Activated CD8-positive, alpha-beta memory T cell treated with anti-CD3 and anti-CD28 coated beads, Interleukin-2, amount 10 ng/mL, durations not matched to agents 7 days and 5 days (primary cell): ENCODE results near the gene PRR5L. TPM values are rescaled to one million over a fixed set of nuclear protein-coding genes. Genes with fewer than 3 reads are reported as not detected.

ENCODE experiments used
- ATAC-seq: fragments of 150-1000 bp; cut with Tn5 transposase; one replicate; pipeline ENCODE4 v1.10.0; 2021; ENCODE audit warnings: moderate library complexity
- CTCF ChIA-PET: fragments of 350-600 bp; sonication (Branson Sonifier 250); formaldehyde crosslinking; loops from one replicate; lab custom pipeline; 2021; ENCODE audit warnings: antibody characterized with exemption; lab: Charles Lee
- DNase-seq: peaks from one replicate; pipeline ENCODE4 v3.0.0-alpha.2; 2020
- H3K27ac Mint-ChIP-seq: one replicate; pipeline ENCODE4 v1.8.0; 2021; ENCODE audit warnings: mild to moderate bottlenecking, mixed read lengths
- H3K27me3 Mint-ChIP-seq: one replicate; pipeline ENCODE4 v1.8.0; 2021; ENCODE audit warnings: mixed read lengths
- H3K36me3 Mint-ChIP-seq: one replicate; pipeline ENCODE4 v1.8.0; 2021; ENCODE audit warnings: mild to moderate bottlenecking, mixed read lengths
- H3K4me1 Mint-ChIP-seq: one replicate; pipeline ENCODE4 v1.8.0; 2021; ENCODE audit warnings: mixed read lengths
- H3K4me3 Mint-ChIP-seq: one replicate; pipeline ENCODE4 v1.8.0; 2021; ENCODE audit warnings: mild to moderate bottlenecking, moderate library complexity, mixed read lengths
- H3K9me3 Mint-ChIP-seq: one replicate; pipeline ENCODE4 v1.8.0; 2022; ENCODE audit warnings: low read depth, mixed read lengths
- total RNA-seq, 2 experiments: library from RNA; stranded (reverse); gene quantifications; one replicate each; pipeline ENCODE4 v1.2.3, GENCODE V29; 2021

PRR5L gene
- total RNA-seq, 2 experiments from 2014 or later: 6.6 to 11.1 TPM

GRCh38 chr11:36289226-36289852 lies 6.7 kb upstream of the PRR5L start, which contains the start of gene COMMD9:
Gene COMMD9 (minus strand): TSS chr11:36289424. CDS start chr11:36289412, 12 bp downstream.
- DNase-seq (peak; percentile 98), ATAC-seq (peak; percentile 98)
- Mint-ChIP-seq H3K36me3 (no peaks in the 10 kb centered on the region), H3K27me3 (peaks cover 3% of the 10 kb centered on the region), H3K9me3 (no peaks in the 10 kb centered on the region), H3K4me1 (peaks cover 24% of the 10 kb centered on the region), H3K27ac (peak within 1 kb of the TSS; percentile 69), H3K4me3 (peak within 1 kb of the TSS; percentile 88)
- CTCF ChIA-PET: interaction anchor here (0.6 to 5.0 kb wide), 10 partner anchors 14 to 457 kb away, joined by 3 to 71 read pairs (median 4); partner anchors contain the start of gene TRAF6

DNA sequence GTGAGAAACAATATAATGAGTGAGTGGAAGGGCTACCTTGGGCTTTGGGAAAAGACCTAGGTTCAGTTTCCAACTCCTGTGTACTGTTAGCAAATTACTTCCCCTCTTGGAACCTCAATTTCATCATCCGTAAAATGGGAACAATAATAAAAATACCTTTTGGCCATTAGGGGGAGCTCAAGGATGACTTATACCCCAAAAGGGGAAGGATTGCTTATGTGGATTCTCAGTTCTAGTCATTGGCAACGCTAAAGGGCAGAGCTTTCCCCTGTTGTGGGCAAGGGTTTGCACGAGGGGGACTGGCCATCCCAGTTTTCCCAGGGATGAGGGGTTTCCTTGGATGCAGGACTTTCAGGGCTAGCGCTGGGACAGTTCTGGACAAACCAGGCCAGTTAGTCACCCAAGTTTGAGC lies 3.8 kb upstream of the PRR5L start:
- CTCF ChIA-PET: interaction anchor here (0.7 to 6.9 kb wide), 33 partner anchors 8 to 455 kb away, joined by 3 to 71 read pairs (median 4); partner anchors contain the start of gene TRAF6
- Mint-ChIP-seq H3K9me3 (no peaks in the 10 kb centered on the region), H3K36me3 (no peaks in the 10 kb centered on the region), H3K27me3 (peaks cover 5% of the 10 kb centered on the region), H3K27ac (no peak overlapping the region), H3K4me1 (peaks cover 20% of the 10 kb centered on the region), H3K4me3 (no peak overlapping the region)
- no peak for DNase-seq
- ATAC-seq: no peak

DNA sequence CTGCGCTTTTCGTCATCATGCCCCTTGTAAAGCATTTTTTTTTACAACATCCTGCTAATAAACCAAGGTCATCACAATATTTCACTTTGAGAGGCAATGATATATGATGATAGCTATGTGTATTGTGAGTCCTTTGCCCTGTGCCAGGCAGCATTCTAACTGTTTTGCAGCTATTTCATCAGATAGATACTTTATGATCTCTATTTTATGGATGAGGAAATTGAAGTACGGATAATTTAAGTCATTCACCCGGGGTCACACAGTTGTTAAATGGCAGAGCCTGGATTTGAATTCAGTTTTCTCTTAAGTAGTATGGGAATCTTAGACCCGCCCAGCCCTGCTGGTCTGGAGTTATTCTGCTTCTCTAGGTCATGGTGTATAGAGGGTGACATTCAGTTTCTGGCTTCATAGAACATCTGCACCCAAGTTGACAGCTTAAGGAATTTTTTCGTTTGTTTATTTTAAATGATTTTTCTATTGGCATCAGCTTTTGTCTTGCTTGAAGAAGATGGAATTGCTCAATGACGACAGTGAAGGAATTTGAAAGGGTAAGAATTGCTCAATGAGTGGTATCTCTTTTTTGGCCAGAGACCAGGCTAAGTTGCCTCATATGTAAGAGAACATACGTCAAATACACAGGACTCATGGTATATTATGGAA lies 926 bp downstream of the PRR5L start:
- Mint-ChIP-seq H3K4me3 (no peak overlapping the region), H3K4me1 (no peaks in the 10 kb centered on the region), H3K36me3 (no peaks in the 10 kb centered on the region), H3K9me3 (no peaks in the 10 kb centered on the region), H3K27ac (no peak overlapping the region), H3K27me3 (peaks cover 9% of the 10 kb centered on the region)
- CTCF ChIA-PET: interaction anchor here (1.2 to 6.9 kb wide), 3 partner anchors 181 to 214 kb away, joined by 3 to 65 read pairs (median 4); no protein-coding TSS in a partner anchor
- no peak for ATAC-seq
- DNase-seq: no peak

DNA sequence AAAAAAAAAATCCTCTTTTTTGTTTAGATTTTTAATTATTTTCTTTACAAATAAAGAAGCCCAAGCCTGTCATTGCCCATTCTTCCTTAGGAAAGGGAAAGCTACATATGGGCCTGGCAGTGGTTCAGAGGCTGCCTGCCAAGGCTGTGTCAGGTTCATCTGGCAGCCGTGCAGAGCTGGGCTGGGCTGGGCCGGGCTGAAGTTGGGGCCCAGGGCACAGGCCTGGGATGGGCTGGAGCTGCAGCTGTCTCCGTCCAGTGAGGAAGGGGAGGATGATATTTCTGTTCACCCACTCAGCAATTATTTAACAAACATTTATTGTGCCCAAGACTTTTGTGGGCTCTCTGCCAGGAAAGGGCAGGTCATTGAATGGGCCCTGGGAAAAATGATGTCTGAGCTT lies 4.6 kb downstream of the PRR5L start:
- no peak for ATAC-seq
- no peak overlapping the region for H3K4me3 Mint-ChIP-seq
- CTCF ChIA-PET: interaction anchor here (1.6 to 1.9 kb wide), 2 partner anchors 9 to 177 kb away, joined by 4 to 10 read pairs; no protein-coding TSS in a partner anchor
- H3K9me3 Mint-ChIP-seq: no peaks in the 10 kb centered on the region
- no peak overlapping the region for H3K27ac Mint-ChIP-seq
- no peaks in the 10 kb centered on the region for H3K4me1 Mint-ChIP-seq
- no peaks in the 10 kb centered on the region for H3K36me3 Mint-ChIP-seq
- peaks cover 6% of the 10 kb centered on the region for H3K27me3 Mint-ChIP-seq
- DNase-seq: no peak

DNA sequence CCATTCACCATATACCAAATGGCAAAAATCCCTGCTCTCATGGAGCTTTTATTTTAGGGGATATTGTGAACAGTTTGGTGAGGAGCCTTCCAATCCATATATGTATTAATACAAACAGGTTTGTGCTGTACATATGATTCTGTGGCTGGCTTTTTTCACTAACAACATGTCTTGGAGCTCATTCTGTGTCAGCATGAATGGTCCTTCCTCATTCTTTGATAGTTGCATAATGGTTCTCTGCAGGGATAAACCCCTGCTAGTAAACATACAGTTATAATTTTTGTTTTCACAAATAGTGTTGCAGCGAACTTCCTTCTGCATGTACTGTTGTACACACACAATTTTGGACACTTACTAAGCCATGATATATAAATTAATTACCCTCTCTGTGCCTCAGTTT lies 8.3 kb downstream of the PRR5L start:
- no peak overlapping the region for H3K27ac Mint-ChIP-seq
- ATAC-seq (no peak), DNase-seq (no peak)
- H3K27me3 Mint-ChIP-seq: peaks cover 2% of the 10 kb centered on the region
- no peaks in the 10 kb centered on the region for H3K4me1 Mint-ChIP-seq
- CTCF ChIA-PET: interaction anchor here (0.7 to 2.2 kb wide), 2 partner anchors 12 to 175 kb away, joined by 3 to 8 read pairs; no protein-coding TSS in a partner anchor
- H3K36me3 Mint-ChIP-seq: no peaks in the 10 kb centered on the region
- peaks cover 2% of the 10 kb centered on the region for H3K9me3 Mint-ChIP-seq
- no peak overlapping the region for H3K4me3 Mint-ChIP-seq

DNA sequence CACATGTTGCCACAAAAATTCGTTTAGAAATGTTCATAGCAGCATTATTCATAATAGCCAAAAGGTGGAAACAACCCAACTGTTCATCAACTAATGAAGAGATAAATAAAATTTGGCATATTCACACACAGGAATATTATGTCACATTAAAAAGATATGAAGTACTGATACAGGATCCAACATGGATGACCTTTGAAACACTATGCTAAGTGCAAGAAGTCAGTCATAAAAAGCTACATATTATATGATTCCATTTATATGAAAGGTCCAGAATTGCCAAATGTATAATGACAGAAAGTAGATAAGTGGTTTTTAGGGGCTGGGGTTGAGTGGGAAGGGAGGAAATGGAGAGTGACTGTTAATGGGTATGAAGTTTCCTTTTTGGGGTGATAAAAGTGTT lies 9.0 kb downstream of the PRR5L start:
- no peaks in the 10 kb centered on the region for H3K27me3 Mint-ChIP-seq
- ATAC-seq (no peak), DNase-seq (no peak)
- H3K9me3 Mint-ChIP-seq: peaks cover 2% of the 10 kb centered on the region
- CTCF ChIA-PET: no interaction called here
- no peak overlapping the region for H3K27ac Mint-ChIP-seq
- no peak overlapping the region for H3K4me3 Mint-ChIP-seq
- H3K36me3 Mint-ChIP-seq: no peaks in the 10 kb centered on the region
- no peaks in the 10 kb centered on the region for H3K4me1 Mint-ChIP-seq

DNA sequence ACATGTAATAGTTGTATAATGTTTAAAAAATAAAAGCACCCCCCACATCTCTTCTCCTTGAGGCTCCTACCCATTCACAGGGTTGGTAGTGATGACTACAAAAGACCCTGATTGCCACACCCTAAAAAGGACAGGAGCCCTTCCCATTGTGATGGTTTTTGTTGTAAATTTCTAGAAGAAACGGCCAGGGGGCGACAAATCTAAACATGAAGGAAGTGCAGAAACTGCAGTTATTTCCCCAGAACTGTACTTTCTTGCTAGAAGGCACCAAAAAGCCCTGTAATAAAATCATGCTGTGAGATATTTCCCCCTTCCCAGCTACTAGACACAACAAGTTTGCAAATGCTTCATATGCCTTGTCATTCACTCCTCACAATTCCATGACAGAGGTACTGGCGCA lies 10.8 kb downstream of the PRR5L start:
- H3K36me3 Mint-ChIP-seq: no peaks in the 10 kb centered on the region
- H3K4me3 Mint-ChIP-seq: no peak overlapping the region
- peaks cover 2% of the 10 kb centered on the region for H3K9me3 Mint-ChIP-seq
- ATAC-seq (no peak), DNase-seq (no peak)
- no peak overlapping the region for H3K27ac Mint-ChIP-seq
- H3K4me1 Mint-ChIP-seq: no peaks in the 10 kb centered on the region
- peaks cover 3% of the 10 kb centered on the region for H3K27me3 Mint-ChIP-seq
- CTCF ChIA-PET: interaction anchor here (0.9 kb wide), 1 partner anchor 15 kb away, joined by 3 read pairs; no protein-coding TSS in a partner anchor

GRCh38 chr11:36308577-36308976 lies 12.5 kb downstream of the PRR5L start:
- H3K4me1 Mint-ChIP-seq: no peaks in the 10 kb centered on the region
- peaks cover 2% of the 10 kb centered on the region for H3K9me3 Mint-ChIP-seq
- H3K4me3 Mint-ChIP-seq: no peak overlapping the region
- CTCF ChIA-PET: no interaction called here
- no peak for ATAC-seq
- H3K27ac Mint-ChIP-seq: no peak overlapping the region
- H3K27me3 Mint-ChIP-seq: peaks cover 12% of the 10 kb centered on the region
- no peak for DNase-seq
- H3K36me3 Mint-ChIP-seq: no peaks in the 10 kb centered on the region

GRCh38 chr11:36309779-36310178 lies 13.7 kb downstream of the PRR5L start:
- Mint-ChIP-seq H3K9me3 (peaks cover 2% of the 10 kb centered on the region), H3K27ac (no peak overlapping the region), H3K4me3 (no peak overlapping the region), H3K27me3 (peaks cover 22% of the 10 kb centered on the region), H3K4me1 (no peaks in the 10 kb centered on the region), H3K36me3 (no peaks in the 10 kb centered on the region)
- CTCF ChIA-PET: no interaction called here
- no peak for ATAC-seq
- DNase-seq: no peak

GRCh38 chr11:36311926-36312595 lies 16.0 kb downstream of the PRR5L start:
- H3K9me3 Mint-ChIP-seq: no peaks in the 10 kb centered on the region
- no peak overlapping the region for H3K4me3 Mint-ChIP-seq
- H3K27ac Mint-ChIP-seq: no peak overlapping the region
- no peak for ATAC-seq
- H3K27me3 Mint-ChIP-seq: peaks cover 39% of the 10 kb centered on the region
- CTCF ChIA-PET: no interaction called here
- H3K36me3 Mint-ChIP-seq: no peaks in the 10 kb centered on the region
- no peak for DNase-seq
- H3K4me1 Mint-ChIP-seq: no peaks in the 10 kb centered on the region

DNA sequence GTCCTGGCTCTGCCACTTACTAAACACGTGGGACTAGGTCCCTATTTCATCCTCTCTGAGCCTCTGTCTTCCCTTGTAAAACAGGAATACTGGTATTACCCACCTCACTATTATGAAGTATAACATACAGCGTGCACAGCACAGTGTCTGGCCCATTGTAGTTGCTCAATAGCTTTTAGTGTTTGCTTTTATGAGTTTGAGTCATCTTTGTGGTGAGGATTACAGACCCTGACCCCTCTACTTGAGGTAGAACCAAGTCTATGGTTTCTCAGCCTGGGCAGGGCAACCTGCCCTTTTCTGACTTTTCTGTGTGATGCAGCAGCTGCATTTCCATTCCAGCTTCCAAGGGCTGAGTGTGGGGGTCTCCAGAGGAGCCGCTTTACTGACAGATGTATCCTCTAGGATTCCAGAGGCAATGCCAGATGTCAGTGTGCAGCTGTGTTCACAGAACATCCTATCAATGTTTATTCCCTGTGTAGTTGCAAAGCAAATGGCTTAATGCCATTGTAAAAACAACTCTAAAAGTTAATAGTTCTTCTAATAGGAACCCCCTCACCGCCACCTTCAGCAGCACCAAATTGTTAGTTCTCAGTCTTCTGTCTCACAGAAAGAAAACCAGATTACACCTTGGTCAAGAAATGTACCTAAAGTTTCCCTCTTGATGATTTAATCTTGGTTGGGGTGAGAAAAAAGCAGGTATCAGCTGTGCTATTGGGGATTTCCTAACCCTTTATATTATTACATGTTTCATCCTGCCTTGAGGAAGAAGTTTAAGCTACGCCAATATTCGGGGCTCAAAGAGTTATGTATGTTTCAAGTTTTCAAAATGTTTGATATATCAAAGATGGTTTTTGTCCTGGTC lies 16.8 kb downstream of the PRR5L start:
- Mint-ChIP-seq H3K9me3 (no peaks in the 10 kb centered on the region), H3K27ac (no peak overlapping the region), H3K27me3 (peaks cover 39% of the 10 kb centered on the region), H3K4me3 (no peak overlapping the region), H3K36me3 (no peaks in the 10 kb centered on the region), H3K4me1 (no peaks in the 10 kb centered on the region)
- CTCF ChIA-PET: no interaction called here
- ATAC-seq (no peak), DNase-seq (no peak)

DNA sequence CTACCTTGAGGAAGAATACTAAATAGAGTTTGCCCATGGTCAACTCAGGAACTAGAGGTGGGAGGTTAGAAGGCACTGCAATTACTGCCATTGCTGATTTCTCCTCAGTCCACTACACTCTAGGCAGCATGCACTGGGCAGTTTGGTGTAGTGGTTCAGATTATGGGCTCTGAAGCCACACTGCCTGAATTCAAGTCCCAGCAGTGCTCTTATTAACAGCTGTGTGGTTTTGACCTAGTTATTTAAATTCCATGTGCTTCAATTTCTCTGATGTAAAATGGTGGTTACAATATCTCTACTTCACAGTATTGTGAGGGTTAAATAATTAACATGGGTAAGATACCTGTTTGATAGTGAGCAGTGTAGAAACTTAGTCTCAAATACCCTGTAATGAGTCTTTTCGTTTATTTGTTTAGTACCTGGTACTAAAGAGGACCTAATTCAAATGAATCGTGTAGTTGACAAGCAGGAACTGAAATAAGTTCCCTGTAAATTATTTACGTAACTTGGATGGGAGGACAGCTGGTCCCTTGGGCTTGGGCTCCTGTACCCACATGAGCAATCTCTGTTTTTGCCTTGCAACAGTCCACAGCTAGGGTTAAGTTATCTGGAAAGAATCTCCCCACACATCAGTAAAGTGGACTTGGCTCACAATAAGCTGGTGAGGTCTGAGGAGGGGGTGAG lies 17.8 kb downstream of the PRR5L start:
- H3K4me1 Mint-ChIP-seq: no peaks in the 10 kb centered on the region
- H3K9me3 Mint-ChIP-seq: no peaks in the 10 kb centered on the region
- DNase-seq: no peak
- H3K36me3 Mint-ChIP-seq: no peaks in the 10 kb centered on the region
- no peak for ATAC-seq
- H3K27me3 Mint-ChIP-seq: peaks cover 43% of the 10 kb centered on the region
- H3K4me3 Mint-ChIP-seq: no peak overlapping the region
- H3K27ac Mint-ChIP-seq: no peak overlapping the region
- CTCF ChIA-PET: no interaction called here
